NCI-H1436 treated with DMSO at 0.1 percent for 48 hours (cell line): Measurements from ENCODE around the gene LHPP.

ENCODE experiments used
- DNase-seq: peaks from one replicate; lab custom pipeline; 2025; lab: John Stamatoyannopoulos, UW

Gene LHPP

DNA sequence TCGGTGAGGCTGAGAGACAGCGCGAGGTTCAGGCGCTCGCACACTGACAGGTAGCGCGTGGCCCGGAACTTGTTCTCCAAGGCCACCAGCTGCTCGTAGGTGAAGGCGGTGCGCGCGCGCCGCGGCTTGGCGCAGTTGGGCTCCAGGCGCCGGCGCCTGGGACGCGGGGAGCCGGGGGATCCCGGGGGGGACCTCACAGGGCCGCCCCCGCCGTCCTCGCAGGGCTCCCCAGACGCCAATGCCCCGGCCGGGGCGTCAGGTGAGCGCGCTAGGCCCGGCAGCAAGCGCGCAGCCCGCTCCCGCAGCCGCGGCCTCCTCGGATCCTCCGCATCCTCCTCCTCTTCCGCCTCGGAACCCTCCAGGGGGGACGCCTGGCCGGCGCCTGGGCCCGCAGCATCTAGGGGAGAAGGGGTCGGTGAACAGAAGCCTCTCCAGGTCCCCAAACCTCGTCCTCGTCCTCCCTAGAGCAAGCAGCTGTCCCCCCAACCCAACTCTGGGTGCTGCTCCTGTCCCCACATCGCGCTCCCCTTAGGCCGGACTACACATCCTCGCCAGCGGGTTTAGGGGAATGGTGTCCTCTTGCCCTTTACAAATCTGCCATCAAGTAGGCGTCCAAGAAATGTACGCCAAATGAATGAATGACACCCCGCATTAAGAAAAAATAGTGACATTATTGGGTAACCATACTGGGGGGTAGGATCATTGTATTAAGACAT, 13.7 kb upstream of the LHPP start:
- DNase-seq, result no peak

DNA sequence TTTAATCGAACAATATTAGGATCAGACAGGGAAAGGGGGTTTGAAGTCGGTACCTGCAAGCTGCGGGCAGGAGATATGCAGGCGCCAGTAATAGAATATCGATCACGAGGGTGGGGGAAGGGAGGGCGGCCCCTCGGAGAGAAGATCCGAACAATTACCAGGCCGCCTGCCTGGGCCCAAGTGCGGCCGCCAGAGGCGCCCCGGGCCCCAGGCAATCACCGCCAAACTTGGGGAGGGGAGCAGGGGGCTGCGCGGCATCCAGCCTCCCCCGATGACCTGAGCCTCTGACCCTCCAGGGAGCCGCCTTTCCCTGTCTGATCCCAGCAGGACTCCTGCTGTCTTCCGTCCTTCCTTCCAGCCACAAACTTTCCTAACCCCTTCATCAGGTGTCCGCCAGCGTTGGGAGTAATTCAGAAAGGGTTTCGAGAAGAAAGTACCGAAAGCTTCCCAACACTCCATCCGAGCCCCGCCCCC, 12.9 kb upstream of the LHPP start:
- DNase-seq, result no peak

DNA sequence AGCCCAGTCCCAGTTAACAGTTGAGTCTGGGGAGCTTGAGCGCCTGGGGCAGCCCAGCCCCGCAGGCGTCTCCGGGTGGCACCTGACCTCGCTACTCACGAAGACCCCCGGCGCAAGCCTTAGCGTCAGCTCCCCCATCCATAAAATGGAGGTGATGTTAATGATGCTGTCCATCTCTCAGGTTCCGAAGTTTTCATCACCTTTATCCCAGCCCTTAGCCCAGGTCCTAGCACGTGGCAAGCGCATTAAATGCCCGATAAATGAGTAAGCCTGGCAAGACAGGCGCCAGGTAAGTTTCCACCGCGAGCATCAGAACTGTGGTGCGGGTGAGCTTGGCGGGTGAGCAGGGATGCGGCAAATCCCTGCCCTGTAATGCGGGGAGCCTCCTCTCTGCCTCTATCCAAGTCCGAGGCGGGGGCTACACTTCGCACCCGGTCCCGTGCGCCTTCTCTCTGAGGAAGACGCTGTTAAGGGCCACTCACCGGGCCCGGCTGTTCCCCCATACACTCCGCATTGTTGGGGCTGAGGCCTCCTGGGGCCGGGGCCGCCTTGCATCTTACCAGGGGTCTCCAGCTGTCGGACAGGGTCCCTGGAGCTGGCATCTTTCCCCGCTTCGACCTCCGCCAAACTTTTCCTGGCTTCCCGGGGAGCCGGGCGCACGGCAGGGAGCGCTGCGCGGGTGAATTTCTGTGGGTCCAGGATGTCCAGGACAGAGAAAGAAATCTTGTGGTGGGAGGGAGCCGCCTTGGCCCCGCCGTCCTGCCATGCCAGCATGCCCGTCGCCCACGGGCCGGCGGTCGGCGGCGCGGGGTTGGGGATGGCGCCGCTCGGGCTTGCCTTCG, 12.2 kb upstream of the LHPP start:
- DNase-seq, result no peak

DNA sequence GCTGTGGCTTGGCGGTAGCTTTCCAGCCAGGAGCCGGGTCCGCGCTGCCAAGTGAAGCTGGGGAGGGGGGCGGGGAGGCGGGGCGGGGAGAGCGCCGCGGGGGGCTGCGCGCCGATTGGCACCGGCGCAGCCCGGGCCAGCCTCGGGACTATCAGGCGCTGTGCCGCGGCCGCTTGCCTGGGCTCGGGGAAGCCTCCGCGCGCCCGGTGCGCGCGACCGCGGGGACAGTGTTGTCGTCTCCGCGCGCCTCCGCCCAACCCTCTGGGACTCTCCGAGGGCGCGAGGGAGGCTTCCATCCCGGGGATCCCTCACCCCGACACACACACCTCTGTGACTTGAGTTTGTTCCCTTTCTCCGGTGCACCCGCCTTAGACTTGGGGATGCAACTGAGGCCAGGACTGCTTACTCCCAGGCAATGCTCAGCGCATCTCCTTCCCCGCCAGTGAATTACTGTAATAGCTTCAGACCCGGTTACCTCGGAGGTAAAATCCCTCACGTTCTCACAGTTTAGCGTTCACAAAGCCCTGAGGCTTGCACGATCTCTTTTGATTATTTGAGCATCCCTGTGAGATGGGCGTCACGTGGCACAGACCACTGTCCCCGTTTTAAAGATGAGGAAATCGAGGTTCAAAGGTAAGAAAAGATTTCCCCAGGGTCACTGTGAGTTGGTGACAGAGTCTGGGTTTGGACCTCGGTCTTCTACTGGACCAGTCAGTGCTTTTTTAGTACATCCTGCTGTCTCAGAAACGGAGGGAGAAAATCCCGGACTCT, 11.4 kb upstream of the LHPP start, which contains the start of gene NKX1-2:
TSS of gene NKX1-2 (minus strand) at position 24 of the 771 bp plus-strand sequence. CDS start 92 bp downstream, outside the sequence.
- no peak for DNase-seq

DNA sequence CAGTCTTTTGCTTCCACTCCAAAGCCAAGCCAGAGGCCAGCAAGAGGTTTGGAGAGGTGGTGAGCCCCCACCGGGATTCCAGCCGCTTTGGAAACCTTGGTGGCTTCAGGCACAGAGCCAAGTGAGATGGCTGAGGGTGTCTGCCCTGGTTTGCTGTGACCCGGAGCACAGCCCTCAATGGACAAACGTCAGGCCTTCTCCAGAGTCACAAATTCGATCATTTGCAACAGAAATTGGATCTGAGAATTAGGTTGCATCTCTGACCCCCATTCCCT, 10.9 kb upstream of the LHPP start:
- DNase-seq, result no peak

DNA sequence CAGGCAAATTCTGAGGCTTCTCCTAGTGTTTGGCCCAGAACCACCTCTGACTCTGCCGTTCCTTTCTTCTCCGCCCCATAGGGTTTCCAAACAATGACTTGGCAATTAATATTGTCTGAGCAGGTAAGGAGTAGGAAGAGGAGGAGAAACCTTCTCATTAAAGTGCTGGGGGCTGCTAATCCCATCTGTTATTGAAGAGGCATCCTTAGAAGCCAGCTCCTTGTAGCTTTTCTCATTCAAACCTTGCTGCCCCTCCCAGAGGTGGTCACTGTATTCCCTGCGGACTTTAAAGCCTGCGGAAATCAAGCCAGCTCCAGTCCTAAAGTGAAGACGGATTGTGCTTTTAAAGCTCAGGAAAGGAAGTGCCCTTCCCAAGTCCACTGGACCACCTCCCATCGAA, 10.3 kb upstream of the LHPP start:
- DNase-seq, result no peak

DNA sequence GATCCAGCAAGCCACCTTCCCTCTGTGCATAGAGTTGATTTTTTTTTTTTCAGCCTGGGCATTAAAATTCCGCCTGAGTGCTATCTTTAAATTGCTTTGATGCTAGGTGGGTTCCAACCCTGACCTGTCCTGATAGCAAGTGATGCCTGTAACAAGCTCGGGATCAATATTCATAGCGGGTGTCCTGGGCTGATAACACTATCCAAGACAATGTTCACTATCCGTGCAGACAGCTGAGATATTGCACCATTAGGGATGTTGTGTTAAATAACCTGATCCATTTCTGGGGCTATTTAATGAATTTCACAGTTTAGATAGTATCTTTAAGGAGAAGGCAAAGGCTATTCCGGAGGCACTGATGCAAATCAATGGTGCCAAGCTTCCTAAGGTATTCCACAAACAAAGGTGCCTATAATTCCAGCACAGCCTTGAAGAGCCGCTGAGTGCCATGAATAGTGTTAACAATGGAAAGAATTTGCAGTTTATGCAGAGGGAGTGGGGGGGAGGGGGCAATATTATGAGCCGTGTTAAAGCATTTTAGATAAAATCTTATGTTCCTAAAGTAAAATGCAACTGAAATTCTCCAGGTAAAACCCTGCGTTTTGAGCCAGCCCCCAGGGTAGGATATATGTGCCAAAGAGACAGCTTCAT, 7.5 kb upstream of the LHPP start:
- DNase-seq, result no peak

DNA sequence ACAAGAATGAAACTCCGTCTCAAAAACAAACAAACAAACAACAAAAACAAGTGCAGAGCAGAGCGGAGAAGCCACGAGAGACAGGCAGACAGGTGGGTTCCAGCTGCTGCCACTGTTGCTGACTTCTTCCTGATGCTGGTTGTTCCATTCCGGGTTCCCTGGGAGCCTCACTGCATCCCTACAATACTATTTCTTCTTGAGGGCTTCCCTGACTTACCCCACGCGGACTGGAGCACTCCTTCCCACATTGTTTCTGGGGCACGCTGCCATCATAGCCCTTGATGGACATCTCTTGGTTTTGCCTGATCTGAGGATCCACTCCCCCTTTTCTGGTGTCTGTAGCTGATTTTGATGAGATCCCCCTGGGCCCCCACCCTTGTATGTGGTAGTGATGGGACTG, 6.2 kb upstream of the LHPP start:
- no peak for DNase-seq

DNA sequence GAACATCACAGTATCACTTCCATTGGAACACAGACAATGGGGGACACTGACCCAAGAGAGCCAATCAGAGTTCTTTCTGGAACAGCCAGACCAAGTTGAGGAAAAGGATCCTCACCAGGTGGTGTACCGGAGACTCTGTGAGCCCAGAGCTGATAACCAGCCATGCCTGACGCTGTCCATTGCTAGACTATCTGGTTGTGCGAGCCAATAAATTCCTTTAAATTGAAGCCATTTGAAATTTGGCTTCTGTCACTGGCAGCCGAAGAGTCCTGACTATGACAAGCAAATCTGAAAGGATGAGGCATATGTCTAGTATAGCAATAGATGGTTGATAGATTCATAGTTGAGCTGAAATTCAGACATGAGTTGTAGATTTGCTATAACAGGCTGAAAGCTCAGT, 3.1 kb upstream of the LHPP start:
- no peak for DNase-seq

DNA sequence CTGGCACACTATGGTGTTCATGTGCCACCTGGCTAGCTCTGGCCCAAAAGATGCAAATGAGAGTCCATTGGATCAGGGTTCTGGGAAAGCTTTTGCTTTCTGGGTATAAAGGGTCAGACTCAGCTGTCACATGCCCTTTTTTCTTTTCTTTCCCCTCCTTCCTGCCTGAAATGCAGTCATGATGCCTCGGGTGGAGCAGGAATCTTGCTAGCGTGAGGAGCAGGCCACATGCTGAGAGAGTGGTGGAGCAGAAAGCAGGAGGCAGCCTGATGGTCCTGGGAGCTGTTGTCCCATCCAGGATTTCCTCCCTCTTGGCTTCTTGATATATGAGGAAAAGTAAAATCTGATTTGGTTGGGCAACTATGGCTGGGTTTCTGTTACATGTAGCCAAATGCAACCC, 2.7 kb upstream of the LHPP start:
- DNase-seq, result no peak

DNA sequence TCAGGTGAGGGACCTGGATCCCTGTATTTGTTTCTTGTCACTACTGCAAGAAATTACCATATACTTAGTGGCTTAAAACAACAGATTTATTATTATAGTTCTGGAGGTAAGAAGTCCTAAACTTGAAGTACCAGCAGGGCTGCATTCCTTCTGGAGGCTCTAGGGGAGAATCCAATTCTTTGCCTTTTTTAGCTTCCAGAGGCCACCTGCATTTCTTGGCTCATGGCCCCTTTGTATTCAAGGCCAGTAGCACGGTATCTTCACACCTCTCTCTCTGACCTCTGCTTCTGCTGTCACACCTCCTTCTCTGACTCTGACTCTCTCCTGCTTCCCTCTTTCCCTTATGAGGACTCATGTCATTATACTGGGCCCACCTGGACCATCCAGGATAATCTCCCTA, 2.2 kb upstream of the LHPP start:
- DNase-seq, result no peak

DNA sequence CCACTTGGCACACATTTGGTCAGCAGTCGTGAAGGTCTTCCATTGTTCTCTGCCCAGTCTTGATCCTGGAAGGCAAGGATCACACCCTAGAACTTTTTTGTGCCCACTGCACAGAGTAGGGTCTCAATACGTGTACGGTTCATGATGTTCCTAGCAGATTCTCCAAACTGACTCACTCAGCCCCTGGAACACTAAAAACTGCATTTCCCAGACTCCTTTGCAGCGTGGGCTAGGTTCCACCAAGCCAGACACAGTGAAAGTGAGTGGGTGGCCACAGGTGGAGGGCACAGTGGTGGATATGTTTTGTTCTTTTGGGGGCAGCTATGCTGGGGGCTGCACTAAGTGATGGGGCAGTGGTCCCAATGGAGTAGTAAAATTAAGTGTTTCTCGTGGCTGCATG, 1.5 kb upstream of the LHPP start:
- no peak for DNase-seq

DNA sequence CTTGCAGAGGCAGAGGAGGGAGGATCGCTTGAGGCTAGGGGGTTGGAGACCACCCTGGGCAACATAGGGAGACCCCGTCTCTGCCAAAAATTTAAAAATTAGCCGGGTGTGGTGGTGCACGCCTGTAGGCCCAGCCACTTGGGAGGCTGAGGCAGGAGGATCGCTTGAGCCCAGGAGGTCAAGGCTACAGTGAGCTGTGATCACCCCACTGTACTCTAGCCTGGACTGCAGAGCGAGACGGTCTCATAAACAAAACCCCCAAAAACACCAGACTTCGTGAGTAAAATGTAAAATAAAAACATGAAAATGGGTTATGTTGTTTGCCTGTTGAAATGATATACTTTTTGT, 699 bp downstream of the LHPP start:
- DNase-seq, result no peak

DNA sequence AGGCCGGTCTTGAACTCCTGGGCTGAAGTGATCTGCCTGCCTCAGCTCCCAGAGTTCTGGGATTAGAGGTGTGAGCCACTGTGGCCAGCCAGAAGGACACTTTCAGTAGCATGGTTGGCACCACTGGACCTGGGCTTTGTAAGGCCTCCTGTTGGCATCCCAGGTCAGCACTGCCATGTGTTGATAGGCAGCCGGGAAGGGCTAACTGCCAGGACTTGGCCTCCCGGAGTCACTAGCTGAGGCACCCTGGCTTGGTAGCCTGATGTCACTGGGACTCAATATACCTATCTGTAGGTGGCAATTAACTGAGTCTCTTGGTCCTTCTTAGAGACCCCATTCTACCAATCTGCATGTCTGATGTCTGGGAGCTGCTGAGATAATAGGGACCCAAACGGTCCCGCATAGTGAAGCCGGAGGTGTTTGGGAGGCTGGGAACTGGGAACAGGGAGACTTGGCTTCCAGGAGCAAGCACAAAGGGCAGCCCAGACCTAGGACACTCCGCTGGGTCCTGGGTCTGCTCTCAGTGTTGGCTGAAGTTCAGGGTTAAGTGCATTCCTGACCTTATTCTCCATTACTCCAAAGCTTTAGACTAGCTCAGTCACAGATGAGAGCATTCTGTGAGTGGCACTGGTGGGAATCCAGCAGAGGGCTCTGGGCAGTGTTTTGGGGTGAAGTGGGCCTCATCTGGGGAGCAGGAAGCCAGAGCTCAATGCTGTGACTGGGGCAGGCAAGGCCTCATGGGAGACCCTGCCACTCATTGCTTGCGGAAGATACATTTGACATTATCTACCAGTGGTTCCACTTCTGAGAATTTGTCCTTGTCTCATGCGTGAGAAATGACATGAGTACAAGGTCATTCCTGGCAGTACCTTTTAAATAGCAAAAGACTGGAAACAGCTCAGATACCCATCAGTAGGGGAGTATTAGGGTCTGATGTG, 2.7 kb downstream of the LHPP start:
- no peak for DNase-seq

DNA sequence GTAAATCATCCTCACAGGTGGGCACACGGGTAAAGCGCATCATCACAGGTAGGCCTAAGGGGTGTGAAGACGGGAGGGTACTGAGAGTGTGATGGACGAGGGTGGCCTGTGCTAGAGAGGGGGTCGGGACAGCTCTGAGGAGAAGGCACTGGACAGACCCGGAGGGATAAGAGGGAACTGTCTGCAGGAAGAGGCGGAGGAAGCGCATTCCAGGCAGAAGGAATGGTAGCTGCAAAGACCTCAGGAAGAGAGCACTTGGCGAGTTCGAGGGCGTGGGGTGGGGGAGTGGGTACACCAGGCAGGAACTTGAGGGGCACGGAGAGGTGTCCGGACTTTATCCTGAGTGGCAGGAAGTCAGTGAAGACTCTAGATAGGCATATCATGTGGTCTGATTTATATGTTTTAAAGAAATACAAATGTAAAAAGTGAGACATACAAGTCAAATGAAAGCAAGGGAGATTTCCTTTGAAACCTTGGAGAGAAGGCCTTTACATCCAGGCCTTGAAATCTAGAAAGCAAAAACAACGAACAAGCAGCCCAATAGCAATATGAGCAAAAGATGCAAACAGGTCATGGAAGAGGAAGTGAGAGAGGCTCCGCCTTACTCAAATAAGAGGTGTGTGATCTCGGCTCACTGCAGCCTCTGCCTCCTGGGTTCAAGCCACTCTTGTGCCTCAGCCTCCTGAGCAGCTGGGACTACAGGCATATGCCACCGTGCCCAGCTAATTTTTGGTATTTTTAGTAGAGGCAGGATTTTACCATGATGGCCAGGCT, 3.6 kb downstream of the LHPP start:
- DNase-seq, result no peak

DNA sequence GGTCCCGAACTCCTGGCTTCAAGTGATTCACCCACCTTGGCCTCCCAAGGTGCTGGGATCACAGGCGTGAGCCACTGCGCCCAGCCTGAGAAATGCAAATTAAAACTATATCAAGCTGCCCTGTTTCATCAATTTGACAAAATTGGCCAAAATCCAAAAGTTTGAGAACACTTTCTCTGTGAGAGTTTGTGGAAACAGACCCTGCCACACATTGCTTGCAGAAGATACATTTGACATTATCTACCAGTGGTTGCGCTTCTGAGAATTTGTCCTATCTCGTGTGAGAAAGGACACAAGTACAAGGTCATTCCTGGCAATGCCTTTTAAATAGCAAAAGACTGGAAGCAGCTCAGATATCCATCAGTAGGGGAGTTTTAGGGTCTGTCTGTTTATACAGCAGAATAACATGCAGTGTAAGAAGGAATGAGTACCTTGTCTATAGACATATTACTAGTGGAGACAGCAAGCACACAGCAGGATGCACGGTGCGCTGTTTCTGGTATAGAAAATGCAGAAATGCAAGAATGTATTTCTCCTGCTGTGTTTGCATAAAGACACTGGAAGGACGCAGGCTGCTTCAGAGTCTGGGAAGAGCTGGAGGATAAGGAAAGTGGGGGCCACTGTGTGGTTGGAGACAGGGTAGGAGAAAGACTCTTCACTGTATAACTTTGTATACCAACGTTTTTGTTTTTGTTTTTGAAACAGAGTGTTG, 4.3 kb downstream of the LHPP start:
- no peak for DNase-seq

DNA sequence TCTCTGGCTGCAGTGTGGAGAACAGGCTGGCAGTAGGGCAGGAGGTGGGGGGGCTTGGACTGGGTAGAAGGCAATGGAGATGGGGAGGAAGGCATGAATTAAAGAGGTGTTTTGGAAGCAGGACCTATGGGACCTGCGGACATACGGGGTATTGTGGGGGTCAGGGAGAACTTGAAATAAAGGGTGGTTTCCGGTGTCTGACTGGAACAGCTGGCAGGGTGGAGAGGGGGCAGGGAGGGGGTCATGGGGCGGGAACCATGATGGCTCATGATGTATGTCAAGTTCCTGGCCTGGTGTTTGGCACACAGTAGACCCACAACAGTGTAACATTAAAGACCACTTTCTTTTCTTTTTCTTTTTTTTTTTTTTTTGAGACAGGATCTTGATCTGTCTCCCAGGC, 5.5 kb downstream of the LHPP start:
- no peak for DNase-seq

DNA sequence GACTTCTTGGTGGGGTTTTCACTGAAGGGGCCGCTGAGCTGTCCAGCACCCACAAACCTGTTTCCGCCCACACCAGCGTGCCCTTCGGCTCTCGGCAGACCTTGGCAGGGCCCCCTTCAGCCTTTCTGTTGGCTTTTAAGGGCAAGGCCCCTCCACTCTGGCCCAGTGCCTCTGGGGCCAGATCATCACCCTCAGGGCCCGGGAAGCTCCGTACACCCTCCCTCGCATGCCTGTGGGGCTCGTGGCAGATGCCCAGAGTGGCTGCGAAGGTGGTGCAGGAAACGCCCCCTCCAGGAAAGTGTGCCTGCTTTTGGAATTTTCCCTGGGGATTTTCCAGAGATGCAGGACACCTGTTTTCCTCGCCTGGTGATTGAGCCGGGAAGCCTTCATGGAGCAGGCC, 7.0 kb downstream of the LHPP start:
- no peak for DNase-seq

DNA sequence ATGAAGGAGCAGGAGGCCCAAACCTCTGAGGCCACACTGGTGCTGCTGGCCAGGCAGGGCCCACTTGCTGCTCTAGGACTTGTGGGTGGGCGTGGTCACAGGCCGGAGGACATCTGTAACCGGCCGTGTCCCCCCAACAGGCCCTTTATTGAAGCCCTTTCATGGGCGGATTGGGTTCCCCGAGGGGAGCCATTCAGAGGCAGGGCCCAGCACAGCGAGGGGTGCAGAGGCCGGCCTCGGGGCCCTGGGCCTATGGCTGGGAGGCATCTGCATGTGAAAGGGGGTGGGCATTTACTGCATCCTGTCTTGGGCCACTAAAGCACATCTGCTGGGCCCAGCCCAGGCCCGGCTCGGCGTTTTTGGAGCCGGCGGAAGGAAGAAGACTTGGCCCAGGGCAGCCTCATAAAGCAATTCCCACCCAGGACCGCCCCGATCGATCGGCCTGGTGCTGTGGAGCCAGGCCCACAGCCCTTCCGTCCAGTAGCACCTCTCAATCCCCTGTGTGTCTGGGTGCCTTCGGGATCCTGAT, 8.4 kb downstream of the LHPP start:
- no peak for DNase-seq
